ENCODE results near the gene ADGRG3.

ADGRG3 gene

DNA sequence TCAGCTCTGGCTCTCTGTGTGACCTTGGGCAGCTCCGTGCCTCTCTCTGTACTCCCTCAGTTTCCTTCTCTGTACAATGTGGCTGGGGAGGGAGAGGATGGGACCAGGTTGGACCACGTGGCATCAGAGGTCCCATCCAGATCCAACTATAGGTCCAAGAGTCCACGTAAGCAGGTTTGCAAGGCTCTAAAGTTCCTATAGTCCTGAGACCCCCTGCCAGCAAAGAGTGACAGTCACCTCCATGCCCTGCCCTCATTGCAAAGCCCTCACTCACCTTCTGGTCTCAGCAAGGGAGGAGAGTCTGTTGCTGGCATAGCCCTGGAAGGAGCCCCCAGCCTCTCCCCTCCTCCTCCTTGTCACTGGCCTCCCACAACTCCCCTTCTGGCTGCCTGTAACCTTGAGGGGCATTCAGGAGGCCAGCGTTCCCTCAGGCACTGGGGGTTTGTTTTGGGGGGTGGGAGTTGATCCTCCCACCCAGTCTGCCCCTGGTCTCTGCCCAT, 20.4 kb downstream of the ADGRG3 start:
- H3K27ac ChIP-seq (ENCODE audit: extremely low read depth, low read depth, low read length), result no peak overlapping the region
- CTCF ChIA-PET, result interaction anchor here (0.5 to 0.6 kb wide), 2 partner anchors 9 to 40 kb away, joined by 3 read pairs; no protein-coding TSS in a partner anchor
- H3K4me3 ChIP-seq (ENCODE audit: low read depth, low read length), result no peak overlapping the region
- POLR2A ChIA-PET, result no interaction called here
- H3K9me3 ChIP-seq (ENCODE audit: control insufficient read depth, insufficient read depth, low read depth, low read length), result no peaks in the 10 kb centered on the region
- no peak for TF ChIP-seq ZNF416 (tag by site-specific recombination; IDR thresholded peaks at IDR 0.05)
- TF ChIP-seq KLF16 (tag by site-specific recombination; IDR thresholded peaks at IDR 0.05), result no peak
- no peak for TF ChIP-seq ZNF837 (tag by site-specific recombination; IDR thresholded peaks at IDR 0.05)
- TF ChIP-seq ZNF341 (tag by site-specific recombination; IDR thresholded peaks at IDR 0.05; ENCODE audit: low read depth), result 0 out of 2 replicates have a peak, but pooled peaks have one; percentile 15
- H3K36me3 ChIP-seq (ENCODE audit: control insufficient read depth in 2 of 2, insufficient read depth in 1 of 2, low read length in 2 of 2), result no peaks in the 10 kb centered on the region
- H3K4me1 ChIP-seq (ENCODE audit: control insufficient read depth, insufficient read depth, low read length), result no peaks in the 10 kb centered on the region

DNA sequence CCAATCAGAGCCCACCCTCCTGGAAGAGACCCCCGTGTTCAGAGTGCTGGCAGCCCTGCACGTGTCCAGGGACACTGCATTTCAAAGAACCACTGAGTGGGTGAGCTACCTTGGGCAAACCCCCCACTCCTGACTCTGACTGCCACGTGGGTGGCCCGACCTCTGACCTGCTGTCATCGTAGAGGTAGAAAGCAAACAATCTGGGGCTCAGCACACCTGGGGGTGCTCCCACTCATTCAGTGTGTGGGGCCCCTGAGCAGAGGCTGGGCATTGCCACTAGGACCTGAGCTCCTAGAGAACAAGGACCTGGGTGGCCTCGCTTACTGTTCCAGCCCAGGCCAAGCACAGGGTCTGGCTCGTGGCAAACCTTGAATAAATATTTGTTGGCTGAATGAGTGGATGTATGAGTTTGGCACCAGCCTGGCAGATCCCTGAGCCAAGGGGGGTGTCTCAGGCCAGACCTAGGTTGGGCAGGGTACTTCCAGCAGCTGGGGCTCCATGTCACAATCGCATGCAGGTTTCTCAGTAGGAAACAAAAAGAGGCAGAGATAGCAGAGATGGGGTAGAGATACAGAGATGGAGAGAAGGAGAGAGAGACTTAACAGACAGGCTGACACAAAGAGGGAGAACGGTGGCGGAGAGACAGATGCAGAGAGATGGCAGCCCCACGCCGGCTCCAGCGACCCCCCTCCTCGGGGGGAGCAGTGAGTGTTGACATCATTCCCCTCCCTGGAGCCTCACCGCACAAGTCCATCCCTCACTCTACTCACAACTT, 21.1 kb downstream of the ADGRG3 start:
- POLR2A ChIA-PET, result no interaction called here
- no peaks in the 10 kb centered on the region for H3K4me1 ChIP-seq (ENCODE audit: control insufficient read depth, insufficient read depth, low read length)
- H3K9me3 ChIP-seq (ENCODE audit: control insufficient read depth, insufficient read depth, low read depth, low read length), result no peaks in the 10 kb centered on the region
- CTCF ChIA-PET, result interaction anchor here (0.5 to 0.6 kb wide), 2 partner anchors 8 to 40 kb away, joined by 3 read pairs; no protein-coding TSS in a partner anchor
- H3K27ac ChIP-seq (ENCODE audit: extremely low read depth, low read depth, low read length), result no peak overlapping the region
- H3K36me3 ChIP-seq (ENCODE audit: control insufficient read depth in 2 of 2, insufficient read depth in 1 of 2, low read length in 2 of 2), result no peaks in the 10 kb centered on the region
- H3K4me3 ChIP-seq (ENCODE audit: low read depth, low read length), result no peak overlapping the region
- TF ChIP-seq GLI2 (tag by site-specific recombination; IDR thresholded peaks at IDR 0.05; ENCODE audit: borderline replicate concordance, low read depth) (no peak), EGR2 (tag by site-specific recombination; IDR thresholded peaks at IDR 0.05; ENCODE audit: low read depth) (peak; percentile 94), ZNF211 (tag by site-specific recombination; IDR thresholded peaks at IDR 0.05; ENCODE audit: low read depth) (no peak), ZFHX2 (tag by site-specific recombination; conservative IDR thresholded peaks at IDR 0.05) (peak; percentile 94), PBX3 (CRISPR knock-in tag; IDR thresholded peaks at IDR 0.05) (no peak)

- ChIA-PET CTCF (no interaction called here), POLR2A (no interaction called here)
- H3K4me3 ChIP-seq (ENCODE audit: low read depth, low read length), result no peak overlapping the region
- H3K9me3 ChIP-seq (ENCODE audit: control insufficient read depth, insufficient read depth, low read depth, low read length), result no peaks in the 10 kb centered on the region
- TF ChIP-seq PBX3 (CRISPR knock-in tag; IDR thresholded peaks at IDR 0.05) (no peak), OSR2 (tag by site-specific recombination; IDR thresholded peaks at IDR 0.05) (no peak), ZNF768 (tag by site-specific recombination; IDR thresholded peaks at IDR 0.05) (peak; percentile 41; the same call in 1 of the 2 replicates), ZNF174 (tag by site-specific recombination; IDR thresholded peaks at IDR 0.05) (no peak)
- H3K27ac ChIP-seq (ENCODE audit: extremely low read depth, low read depth, low read length), result no peak overlapping the region
- H3K4me1 ChIP-seq (ENCODE audit: control insufficient read depth, insufficient read depth, low read length), result no peaks in the 10 kb centered on the region
- no peaks in the 10 kb centered on the region for H3K36me3 ChIP-seq (ENCODE audit: control insufficient read depth in 2 of 2, insufficient read depth in 1 of 2, low read length in 2 of 2)
These were observed 21.9 kb downstream of the ADGRG3 start for GRCh38 chr16:57689762-57690558.

DNA sequence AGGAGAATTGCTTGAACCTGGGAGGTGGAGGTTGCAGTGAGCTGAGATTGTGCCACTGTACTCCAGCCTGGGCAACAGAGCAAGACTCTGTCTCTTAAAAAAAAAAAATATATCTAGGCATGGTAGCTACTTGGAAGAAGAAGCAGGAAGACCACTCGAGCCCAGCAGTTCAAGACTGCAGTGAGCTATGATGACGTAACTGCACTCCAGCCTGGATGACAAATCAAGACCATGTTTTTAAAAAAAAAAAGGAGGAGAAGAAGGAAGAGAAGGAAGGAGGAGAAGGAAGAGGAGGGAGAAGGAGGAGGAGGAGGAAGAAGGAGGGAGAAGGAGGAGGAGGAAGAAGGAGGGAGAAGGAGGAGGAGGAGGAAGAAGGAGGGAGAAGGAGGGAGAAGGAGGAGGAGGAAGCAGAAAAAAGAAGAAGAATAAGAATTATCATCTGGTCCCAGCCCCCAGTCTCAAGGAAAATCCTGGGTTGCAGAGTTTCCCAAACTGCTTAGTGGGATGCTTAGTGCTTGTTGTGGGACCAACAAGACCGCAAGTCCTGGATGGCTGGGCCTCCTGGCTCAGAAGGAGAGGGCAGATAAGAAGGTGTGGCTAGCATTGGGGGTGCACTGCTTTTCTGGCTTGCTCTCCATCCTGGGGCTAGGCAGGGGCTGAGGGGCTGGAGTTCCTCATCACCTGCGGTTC, 22.8 kb downstream of the ADGRG3 start:
- ChIA-PET POLR2A (no interaction called here), CTCF (interaction anchor here (0.6 kb wide), 1 partner anchor 99 kb away, joined by 3 read pairs; no protein-coding TSS in a partner anchor)
- Histone ChIP-seq H3K27ac (ENCODE audit: extremely low read depth, low read depth, low read length) (no peak overlapping the region), H3K4me3 (ENCODE audit: low read depth, low read length) (no peak overlapping the region), H3K9me3 (ENCODE audit: control insufficient read depth, insufficient read depth, low read depth, low read length) (no peaks in the 10 kb centered on the region), H3K36me3 (ENCODE audit: control insufficient read depth in 2 of 2, insufficient read depth in 1 of 2, low read length in 2 of 2) (no peaks in the 10 kb centered on the region), H3K4me1 (ENCODE audit: control insufficient read depth, insufficient read depth, low read length) (no peaks in the 10 kb centered on the region)
- TF ChIP-seq SP2 (tag by site-specific recombination; IDR thresholded peaks at IDR 0.05), result no peak
- TF ChIP-seq EGR2 (tag by site-specific recombination; IDR thresholded peaks at IDR 0.05; ENCODE audit: low read depth), result peak; percentile 85
- no peak for TF ChIP-seq ZNF174 (tag by site-specific recombination; IDR thresholded peaks at IDR 0.05)
- peak; percentile 35; the same call in 1 of the 2 replicates for TF ChIP-seq ZNF366 (tag by site-specific recombination; conservative IDR thresholded peaks at IDR 0.05)
- no peak for TF ChIP-seq ATF2 (tag by site-specific recombination; IDR thresholded peaks at IDR 0.05; ENCODE audit: low read depth)
- no peak for TF ChIP-seq ZNF140 (tag by site-specific recombination; IDR thresholded peaks at IDR 0.05)
- no peak for TF ChIP-seq HOXD13 (CRISPR knock-in tag; IDR thresholded peaks at IDR 0.05; ENCODE audit: borderline replicate concordance)
- TF ChIP-seq KLF1 (tag by site-specific recombination; IDR thresholded peaks at IDR 0.05), result no peak
- 0 out of 2 replicates have a peak, but pooled peaks have one; percentile 19 for TF ChIP-seq ZFHX2 (tag by site-specific recombination; conservative IDR thresholded peaks at IDR 0.05)
- no peak for TF ChIP-seq ZNF558 (tag by site-specific recombination; IDR thresholded peaks at IDR 0.05)
